ENCODE results near the gene CCR5.

DNA sequence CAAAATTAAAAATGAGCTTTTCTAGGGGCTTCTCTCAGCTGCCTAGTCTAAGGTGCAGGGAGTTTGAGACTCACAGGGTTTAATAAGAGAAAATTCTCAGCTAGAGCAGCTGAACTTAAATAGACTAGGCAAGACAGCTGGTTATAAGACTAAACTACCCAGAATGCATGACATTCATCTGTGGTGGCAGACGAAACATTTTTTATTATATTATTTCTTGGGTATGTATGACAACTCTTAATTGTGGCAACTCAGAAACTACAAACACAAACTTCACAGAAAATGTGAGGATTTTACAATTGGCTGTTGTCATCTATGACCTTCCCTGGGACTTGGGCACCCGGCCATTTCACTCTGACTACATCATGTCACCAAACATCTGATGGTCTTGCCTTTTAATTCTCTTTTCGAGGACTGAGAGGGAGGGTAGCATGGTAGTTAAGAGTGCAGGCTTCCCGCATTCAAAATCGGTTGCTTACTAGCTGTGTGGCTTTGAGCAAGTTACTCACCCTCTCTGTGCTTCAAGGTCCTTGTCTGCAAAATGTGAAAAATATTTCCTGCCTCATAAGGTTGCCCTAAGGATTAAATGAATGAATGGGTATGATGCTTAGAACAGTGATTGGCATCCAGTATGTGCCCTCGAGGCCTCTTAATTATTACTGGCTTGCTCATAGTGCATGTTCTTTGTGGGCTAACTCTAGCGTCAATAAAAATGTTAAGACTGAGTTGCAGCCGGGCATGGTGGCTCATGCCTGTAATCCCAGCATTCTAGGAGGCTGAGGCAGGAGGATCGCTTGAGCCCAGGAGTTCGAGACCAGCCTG lies 984 bp downstream of the CCR5 start:
- TF ChIP-seq, protein P1, sequence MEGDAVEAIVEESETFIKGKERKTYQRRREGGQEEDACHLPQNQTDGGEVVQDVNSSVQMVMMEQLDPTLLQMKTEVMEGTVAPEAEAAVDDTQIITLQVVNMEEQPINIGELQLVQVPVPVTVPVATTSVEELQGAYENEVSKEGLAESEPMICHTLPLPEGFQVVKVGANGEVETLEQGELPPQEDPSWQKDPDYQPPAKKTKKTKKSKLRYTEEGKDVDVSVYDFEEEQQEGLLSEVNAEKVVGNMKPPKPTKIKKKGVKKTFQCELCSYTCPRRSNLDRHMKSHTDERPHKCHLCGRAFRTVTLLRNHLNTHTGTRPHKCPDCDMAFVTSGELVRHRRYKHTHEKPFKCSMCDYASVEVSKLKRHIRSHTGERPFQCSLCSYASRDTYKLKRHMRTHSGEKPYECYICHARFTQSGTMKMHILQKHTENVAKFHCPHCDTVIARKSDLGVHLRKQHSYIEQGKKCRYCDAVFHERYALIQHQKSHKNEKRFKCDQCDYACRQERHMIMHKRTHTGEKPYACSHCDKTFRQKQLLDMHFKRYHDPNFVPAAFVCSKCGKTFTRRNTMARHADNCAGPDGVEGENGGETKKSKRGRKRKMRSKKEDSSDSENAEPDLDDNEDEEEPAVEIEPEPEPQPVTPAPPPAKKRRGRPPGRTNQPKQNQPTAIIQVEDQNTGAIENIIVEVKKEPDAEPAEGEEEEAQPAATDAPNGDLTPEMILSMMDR (IDR thresholded peaks at IDR 0.05; ENCODE audit: low read depth, low read length): no peak
- TF ChIP-seq EZH2phosphoT487 (IDR thresholded peaks at IDR 0.05; ENCODE audit: low read depth): no peak
